ENCODE data around the gene HSPB7. TPM values are rescaled to one million over a fixed set of nuclear protein-coding genes. Genes with fewer than 3 reads are reported as not detected.

Gene HSPB7
- total and polyA plus RNA-seq, 2 of the 8 experiments (the other 6 are each of a cell fraction or from before 2014, with no cell fraction given), result not detected

DNA sequence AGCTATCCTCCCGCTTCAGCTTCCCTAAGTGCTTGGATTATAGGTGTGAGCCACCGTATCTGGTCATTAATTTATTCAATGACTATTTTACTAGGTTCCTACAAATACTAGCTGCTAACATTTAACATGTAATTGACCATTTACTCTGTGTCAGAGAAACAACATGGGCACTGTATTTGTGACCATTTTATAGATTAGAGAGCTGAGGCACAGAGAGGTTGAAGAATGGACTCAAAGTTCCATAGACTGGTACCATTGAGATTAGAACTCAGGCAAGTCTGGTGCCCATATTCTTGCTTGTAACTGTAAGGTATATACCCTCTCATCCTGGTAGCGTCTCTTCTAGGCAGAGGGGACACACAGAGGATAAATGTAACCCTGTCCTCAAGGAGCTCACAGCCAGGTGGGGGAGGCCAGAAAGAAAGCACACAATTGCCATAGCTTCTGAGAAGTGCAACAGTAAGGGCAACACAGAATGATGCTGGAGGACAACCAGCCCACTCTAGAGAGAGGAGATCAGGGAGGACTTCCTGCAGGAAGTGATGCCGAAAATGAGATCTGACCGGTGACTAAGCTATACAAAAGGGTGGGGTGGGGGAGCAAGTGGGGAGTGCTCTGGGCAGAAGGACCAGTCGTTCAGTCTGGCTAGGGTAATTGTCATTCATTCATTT is 10.0 kb downstream of the HSPB7 start (continued):
- TF ChIP-seq CHD7 (IDR thresholded peaks at IDR 0.05; ENCODE audit: insufficient replicate concordance, low read length), result no peak
- TF ChIP-seq POLR2AphosphoS5 (IDR thresholded peaks at IDR 0.05; ENCODE audit: low read depth, low read length), result no peak
